K562 (cell line): ENCODE data around the gene TRMT2A. TPM values are rescaled to one million over a fixed set of nuclear protein-coding genes. Genes with fewer than 3 reads are reported as not detected.

Experiments
- ATF1 ChIP-seq, 2 experiments: fragments of 450-650 bp in 1 of 2; IDR thresholded peaks; 2 replicates each; pipeline ENCODE4 v1.6.1; 2016; ENCODE audit warnings: missing compliant biosample characterization in 1 of 2, missing genetic modification characterization in 1 of 2
- NR3C1 ChIP-seq: sonication (generic); formaldehyde crosslinking; IDR thresholded peaks from 2 replicates; pipeline ENCODE4 v1.8.1; 2022; ENCODE audit warnings: missing genetic modification reagents
- RERE ChIP-seq: sonication (generic); formaldehyde crosslinking; IDR thresholded peaks from 2 replicates; pipeline ENCODE4 v1.8.0; 2023; ENCODE audit warnings: missing genetic modification reagents, mild to moderate bottlenecking, borderline replicate concordance
- SP1 ChIP-seq: sonication (generic); formaldehyde crosslinking; IDR thresholded peaks from 2 replicates; pipeline ENCODE4 v1.8.1; 2022; ENCODE audit warnings: mild to moderate bottlenecking, missing genetic modification reagents
- TEAD2 ChIP-seq: fragments of 450-650 bp; IDR thresholded peaks from 2 replicates; pipeline ENCODE4 v1.6.1; 2016; ENCODE audit warnings: missing genetic modification characterization, control low read depth, missing compliant biosample characterization
- ZBTB2 ChIP-seq: fragments of 450-650 bp; IDR thresholded peaks from 2 replicates; pipeline ENCODE4 v1.6.1; 2016; ENCODE audit warnings: antibody characterized with exemption
- ZNF280A ChIP-seq: fragments of 450-650 bp; IDR thresholded peaks from 2 replicates; pipeline ENCODE4 v1.6.1; 2018; ENCODE audit warnings: mild to moderate bottlenecking, low read depth; ENCODE audit not compliant: partially characterized antibody
- ZNF282 ChIP-seq: sonication (generic); formaldehyde crosslinking; IDR thresholded peaks from 2 replicates; pipeline ENCODE4 v1.8.1; 2023; ENCODE audit warnings: missing genetic modification reagents
- ZNF57 ChIP-seq: fragments of 450-650 bp; formaldehyde crosslinking; IDR thresholded peaks from 2 replicates; pipeline ENCODE4 v1.4.0; 2020; ENCODE audit warnings: mild to moderate bottlenecking, moderate library complexity
- ZNF780A ChIP-seq: fragments of 250-450 bp; sonication (Bioruptor Pico); IDR thresholded peaks from 2 replicates; pipeline ENCODE4 v1.5.0; 2021; ENCODE audit warnings: mild to moderate bottlenecking
- polyA plus RNA-seq, 8 experiments: library from polyadenylated mRNA; depleted of rRNA in 4 of 8; stranded (reverse) in 5 of 8; unstranded in 3 of 8; fragments of >200 nt; fragmentation: Nextera tagmentation in 2 of 8; fragmentation: Illumina TruSeq in 1 of 8; extraction: Ambion mirVana in 2 of 8; extraction: Trizol in 1 of 8; gene quantifications; 2 replicates each; pipeline versions ENCODE4 v1.2.1 to v1.2.3, GENCODE V29; 2011 to 2014; ENCODE audit warnings: inconsistent platforms in 1 of 8, missing spikeins in 1 of 8
- total RNA-seq, 7 experiments: library from RNA; depleted of rRNA in 6 of 7; stranded (reverse); fragments of >200 nt in 6 of 7; fragmentation: Illumina TruSeq in 2 of 7; extraction: Trizol in 2 of 7; gene quantifications; 2 replicates each; pipeline versions ENCODE4 v1.2.1 to v1.2.3, GENCODE V29; 2011 to 2021; ENCODE audit warnings: low replicate concordance in 1 of 7

Gene TRMT2A
- total and polyA plus RNA-seq, 9 of the 15 experiments (the other 6 are each of a cell fraction or from before 2014, with no cell fraction given) = 1.6 to 265 (median 140) TPM

- peak; percentile 84; the same call in 1 of the 2 replicates for TF ChIP-seq RERE (CRISPR knock-in tag)
- peak; percentile 76 for TF ChIP-seq SP1
- no peak for TF ChIP-seq ZNF280A
- TF ChIP-seq NR3C1 = 0 out of 2 replicates have a peak, but pooled peaks have one; percentile 32
- TF ChIP-seq ZNF57 = peak; percentile 90; the same call in 1 of the 2 replicates
- TF ChIP-seq TEAD2 = no peak
- no peak for TF ChIP-seq ZNF780A (CRISPR knock-in tag)
- TF ChIP-seq ZBTB2 = no peak
- no peak for TF ChIP-seq ATF1 (CRISPR knock-in tag; IDR thresholded peaks at IDR 0.05)
- peak; percentile 64 for TF ChIP-seq ATF1 (tag; IDR thresholded peaks at IDR 0.05)
- 0 out of 2 replicates have a peak, but pooled peaks have one; percentile 57 for TF ChIP-seq ZNF282 (CRISPR knock-in tag)
These were observed 39.8 kb upstream of the TRMT2A start (continued) for GRCh38 chr22:20156611-20157429.
